Mesenchymal stem cell (in vitro differentiated cells and primary cell): ENCODE results near the gene RECK.

ENCODE experiments used
- DNase-seq: peaks from one replicate; pipeline ENCODE4 v3.0.0-alpha.2; 2013
- H2AFZ ChIP-seq: one replicate; pipeline ENCODE4 v1.6.1; 2013; ENCODE audit warnings: low read depth, mild to moderate bottlenecking, control low read depth, inconsistent platforms, low read length, moderate library complexity
- H2AK5ac ChIP-seq: 2 replicates; pipeline ENCODE4 v1.6.1; 2013; ENCODE audit warnings: low read length, moderate library complexity, mild to moderate bottlenecking, inconsistent platforms; ENCODE audit not compliant: severe bottlenecking
- H2BK120ac ChIP-seq: one replicate; pipeline ENCODE4 v1.6.1; 2013; ENCODE audit warnings: low read depth, mild to moderate bottlenecking, inconsistent platforms, low read length, moderate library complexity
- H2BK12ac ChIP-seq, 2 experiments: one replicate each; pipeline ENCODE4 v1.6.1; 2013; ENCODE audit warnings: inconsistent platforms in 2 of 2, low read length in 2 of 2, mild to moderate bottlenecking in 2 of 2, moderate library complexity in 2 of 2, control low read depth in 1 of 2
- H2BK15ac ChIP-seq: one replicate; pipeline ENCODE4 v1.6.1; 2013; ENCODE audit warnings: mild to moderate bottlenecking, low read depth, inconsistent platforms; ENCODE audit not compliant: poor library complexity, severe bottlenecking
- H2BK5ac ChIP-seq: 2 replicates; pipeline ENCODE4 v1.6.1; 2013; ENCODE audit warnings: low read depth, mild to moderate bottlenecking, low read length, control low read depth, inconsistent platforms; ENCODE audit not compliant: poor library complexity, severe bottlenecking
- H3K14ac ChIP-seq, 2 experiments: one replicate each; pipeline ENCODE4 v1.6.1; 2013; ENCODE audit warnings: inconsistent platforms in 2 of 2, low read length in 2 of 2, control low read depth in 1 of 2, mild to moderate bottlenecking in 1 of 2, moderate library complexity in 1 of 2
- H3K18ac ChIP-seq, 2 experiments: one replicate each; pipeline ENCODE4 v1.6.1; 2013; ENCODE audit warnings: inconsistent platforms in 2 of 2, low read length in 2 of 2, control low read depth in 1 of 2, low read depth in 1 of 2, mild to moderate bottlenecking in 1 of 2
- H3K23ac ChIP-seq, 2 experiments: one replicate each; pipeline ENCODE4 v1.6.1; 2013; ENCODE audit warnings: inconsistent platforms in 2 of 2, low read length in 2 of 2, mild to moderate bottlenecking in 2 of 2, moderate library complexity in 2 of 2, control low read depth in 1 of 2
- H3K27ac ChIP-seq: 2 replicates; pipeline ENCODE4 v1.5.1; 2013; ENCODE audit warnings: mild to moderate bottlenecking, moderate library complexity, low read length, control low read depth, inconsistent platforms; ENCODE audit not compliant: poor library complexity, severe bottlenecking
- H3K27me3 ChIP-seq, 2 experiments: 2 replicates each; pipeline versions ENCODE4 v1.6.1 to v1.7.0; 2013; ENCODE audit warnings: low read length in 2 of 2, mild to moderate bottlenecking in 2 of 2, moderate library complexity in 2 of 2, control low read depth in 1 of 2, inconsistent platforms in 1 of 2; ENCODE audit not compliant: control insufficient read depth in 1 of 2, insufficient read depth in 1 of 2
- H3K36me3 ChIP-seq, 2 experiments: 2 replicates each; pipeline versions ENCODE4 v1.6.1 to v1.7.0; 2013; ENCODE audit warnings: low read length in 2 of 2, control low read depth in 1 of 2, inconsistent platforms in 1 of 2, low read depth in 1 of 2, mild to moderate bottlenecking in 1 of 2; ENCODE audit not compliant: insufficient read depth in 2 of 2, control insufficient read depth in 1 of 2
- H3K4ac ChIP-seq, 2 experiments: one replicate each; pipeline ENCODE4 v1.6.1; 2013; ENCODE audit warnings: inconsistent platforms in 2 of 2, low read length in 2 of 2, mild to moderate bottlenecking in 2 of 2, moderate library complexity in 2 of 2, control low read depth in 1 of 2, low read depth in 1 of 2
- H3K4me1 ChIP-seq: 2 replicates; pipeline ENCODE4 v1.6.1; 2013; ENCODE audit warnings: low read depth, low read length, control low read depth; ENCODE audit not compliant: control insufficient read depth, insufficient read depth
- H3K4me2 ChIP-seq: 2 replicates; pipeline ENCODE4 v1.6.1; 2013; ENCODE audit warnings: low read length, mild to moderate bottlenecking, inconsistent platforms; ENCODE audit not compliant: poor library complexity, severe bottlenecking
- H3K4me3 ChIP-seq, 2 experiments: 2 replicates each; pipeline versions ENCODE4 v1.5.1 to v1.7.0; 2013; ENCODE audit warnings: low read length in 2 of 2, mild to moderate bottlenecking in 2 of 2, control low read depth in 1 of 2, low read depth in 1 of 2; ENCODE audit not compliant: insufficient read depth in 1 of 2
- H3K79me1 ChIP-seq: replicated peaks from 2 replicates; pipeline ENCODE4 v1.6.1; 2013; ENCODE audit warnings: mild to moderate bottlenecking, control low read depth, low read length, inconsistent platforms; ENCODE audit not compliant: poor library complexity, severe bottlenecking
- H3K9ac ChIP-seq: 2 replicates; pipeline ENCODE4 v1.7.0; 2013; ENCODE audit warnings: mild to moderate bottlenecking, low read length, moderate library complexity
- H3K9me3 ChIP-seq: 2 replicates; pipeline ENCODE4 v1.7.0; 2013; ENCODE audit warnings: mild to moderate bottlenecking, low read length; ENCODE audit not compliant: control insufficient read depth
- H4K8ac ChIP-seq: one replicate; pipeline ENCODE4 v1.6.1; 2013; ENCODE audit warnings: inconsistent platforms, mild to moderate bottlenecking, low read length, moderate library complexity
- H4K91ac ChIP-seq: one replicate; pipeline ENCODE4 v1.6.1; 2013; ENCODE audit warnings: mild to moderate bottlenecking, low read length, inconsistent platforms
- WGBS: methylation state at CpG from one replicate; pipeline ENCODE4 v1.1.7; 2013; ENCODE audit warnings: mixed read lengths; 5-methylcytosine and 5-hydroxymethylcytosine counted together

Gene RECK

GRCh38 chr9:36112516-36112915 lies 75.8 kb downstream of the RECK start:
- no peak overlapping the region for H2BK15ac ChIP-seq
- 96% methylated on average over 3 of the region's 3 CpGs for WGBS
- DNase-seq: no peak

GRCh38 chr9:36113999-36114398 lies 77.3 kb downstream of the RECK start:
- no peak overlapping the region for H3K27ac ChIP-seq
- no peak overlapping the region for H2AK5ac ChIP-seq
- peaks cover 6 to 79% of the 10 kb centered on the region in 2 experiments for H3K36me3 ChIP-seq
- no peak overlapping the region for H2AFZ ChIP-seq
- H3K4me2 ChIP-seq: no peak overlapping the region
- no CpG with 5 or more reads among the region's 2 CpGs for WGBS
- peaks cover 2% of the 10 kb centered on the region for H3K4me1 ChIP-seq
- H3K27me3 ChIP-seq: no peaks in the 10 kb centered on the region
- H4K8ac ChIP-seq: no peak overlapping the region
- H2BK12ac ChIP-seq: no peak overlapping the region
- no peak overlapping the region for H4K91ac ChIP-seq
- H3K4me3 ChIP-seq: no peak overlapping the region
- no peak overlapping the region for H3K23ac ChIP-seq
- H2BK15ac ChIP-seq: no peak overlapping the region
- no peak for DNase-seq
- H2BK120ac ChIP-seq: no peak overlapping the region
- no peaks in the 10 kb centered on the region for H3K79me1 ChIP-seq
- H3K14ac ChIP-seq: no peak overlapping the region
- no peak overlapping the region for H3K18ac ChIP-seq
- H3K9me3 ChIP-seq: no peaks in the 10 kb centered on the region
- no peak overlapping the region for H3K4ac ChIP-seq
- no peak overlapping the region for H3K9ac ChIP-seq
- H2BK5ac ChIP-seq: no peak overlapping the region

More at GRCh38 chr9:36112516-36112915, 75.8 kb downstream of the RECK start:
- Histone ChIP-seq H3K79me1 (no peaks in the 10 kb centered on the region), H3K27ac (no peak overlapping the region), H3K23ac (no peak overlapping the region), H3K4ac (no peak overlapping the region), H3K14ac (no peak overlapping the region), H2AK5ac (no peak overlapping the region), H3K9ac (no peak overlapping the region), H3K27me3 (no peaks in the 10 kb centered on the region), H2BK120ac (no peak overlapping the region), H2AFZ (no peak overlapping the region), H4K8ac (no peak overlapping the region), H3K18ac (no peak overlapping the region), H3K36me3 (peaks cover 3 to 81% of the 10 kb centered on the region in 2 experiments), H3K4me2 (no peak overlapping the region), H2BK5ac (no peak overlapping the region), H3K4me3 (no peak overlapping the region), H3K9me3 (no peaks in the 10 kb centered on the region), H3K4me1 (no peaks in the 10 kb centered on the region), H4K91ac (no peak overlapping the region), H2BK12ac (no peak overlapping the region)

- no peak for DNase-seq
- Histone ChIP-seq H3K79me1 (no peaks in the 10 kb centered on the region), H3K27me3 (no peaks in the 10 kb centered on the region), H3K4me2 (no peak overlapping the region), H2AFZ (no peak overlapping the region), H2BK5ac (no peak overlapping the region), H4K8ac (no peak overlapping the region), H2BK12ac (no peak overlapping the region), H3K4ac (no peak overlapping the region), H4K91ac (no peak overlapping the region), H3K9me3 (no peaks in the 10 kb centered on the region), H3K27ac (no peak overlapping the region), H3K36me3 (peaks cover 14 to 77% of the 10 kb centered on the region in 2 experiments), H3K9ac (no peak overlapping the region), H3K23ac (no peak overlapping the region), H3K18ac (no peak overlapping the region), H3K4me1 (peaks cover 2% of the 10 kb centered on the region), H2AK5ac (no peak overlapping the region), H3K14ac (no peak overlapping the region), H2BK15ac (no peak overlapping the region), H2BK120ac (no peak overlapping the region), H3K4me3 (no peak overlapping the region)
- WGBS: 77% methylated on average over 3 of the region's 3 CpGs
These were observed 79.9 kb downstream of the RECK start for GRCh38 chr9:36116593-36116992.

GRCh38 chr9:36118201-36118600 lies 81.5 kb downstream of the RECK start:
- Histone ChIP-seq H3K36me3 (peaks cover 20 to 78% of the 10 kb centered on the region in 2 experiments), H2AK5ac (no peak overlapping the region), H3K18ac (no peak overlapping the region), H3K4ac (no peak overlapping the region), H4K8ac (no peak overlapping the region), H3K14ac (no peak overlapping the region), H3K4me3 (no peak overlapping the region), H3K9me3 (no peaks in the 10 kb centered on the region), H2BK15ac (no peak overlapping the region), H2BK12ac (no peak overlapping the region), H2BK120ac (no peak overlapping the region), H3K4me2 (no peak overlapping the region), H3K23ac (no peak overlapping the region), H2BK5ac (no peak overlapping the region), H3K4me1 (peaks cover 2% of the 10 kb centered on the region), H2AFZ (no peak overlapping the region), H3K27ac (no peak overlapping the region), H3K79me1 (no peaks in the 10 kb centered on the region), H3K27me3 (no peaks in the 10 kb centered on the region), H3K9ac (no peak overlapping the region), H4K91ac (no peak overlapping the region)
- WGBS: 96% methylated on average over 2 of the region's 2 CpGs
- no peak for DNase-seq
